Erythroblast (primary cell): ENCODE results near the gene NMRK2.

ENCODE experiments used
- GATA1 ChIP-seq: IDR thresholded peaks from 2 replicates; pipeline ENCODE4 v1.6.1; 2011; ENCODE audit warnings: low read depth, mild to moderate bottlenecking, control low read depth, low read length, moderate library complexity
- POLR2A ChIP-seq: IDR thresholded peaks from 2 replicates; pipeline ENCODE4 v1.6.1; 2011; ENCODE audit warnings: mild to moderate bottlenecking, low read length

GRCh38 chr19:3950871-3951861, 18.3 kb downstream of the NMRK2 start:
- TF ChIP-seq POLR2A, result peak; percentile 32
- no peak for TF ChIP-seq GATA1
